CD4-positive, alpha-beta T cell treated with Interleukin-4 for 1 hour (primary cell): ENCODE results near the gene ATG4C.
"Not testable (repeated sequence)": the region's sequence is repeated elsewhere in the genome, so short reads cannot be mapped to it uniquely, and the experiment has no call there.

Experiments
- DNase-seq, 2 donors: peaks; one replicate each; pipeline ENCODE4 v3.0.0-alpha.2; 2020 to 2022

ATG4C gene

GRCh38 chr1:62778208-62778607 lies 5.7 kb upstream of the ATG4C start:
- DNase-seq = no peak

- DNase-seq = no peak
These were observed 1.9 kb upstream of the ATG4C start for GRCh38 chr1:62781841-62782543.

- not testable (repeated sequence) for DNase-seq
These were observed 1.3 kb upstream of the ATG4C start for GRCh38 chr1:62782544-62783212.

GRCh38 chr1:62784509-62785365 lies 805 bp downstream of the ATG4C start:
- DNase-seq = no peak

- no peak for DNase-seq
These were observed 6.8 kb downstream of the ATG4C start for GRCh38 chr1:62790716-62791115.

- peak in 1 of 2 donors; percentile 12 for DNase-seq
These were observed 10.1 kb downstream of the ATG4C start for GRCh38 chr1:62794053-62794452.

GRCh38 chr1:62796221-62796620 lies 12.3 kb downstream of the ATG4C start:
- DNase-seq = no peak

GRCh38 chr1:62799688-62800087 lies 15.8 kb downstream of the ATG4C start:
- DNase-seq = no peak

GRCh38 chr1:62800281-62800680 lies 16.3 kb downstream of the ATG4C start:
- DNase-seq = no peak

GRCh38 chr1:62800825-62801306 lies 16.9 kb downstream of the ATG4C start:
- DNase-seq = peak; percentile 23 to 54

GRCh38 chr1:62809788-62810187 lies 25.9 kb downstream of the ATG4C start:
- no peak for DNase-seq

GRCh38 chr1:62810420-62811274 lies 26.7 kb downstream of the ATG4C start:
- no peak for DNase-seq

GRCh38 chr1:62823556-62823955 lies 39.6 kb downstream of the ATG4C start:
- no peak for DNase-seq

- DNase-seq = no peak
These were observed 43.0 kb downstream of the ATG4C start for GRCh38 chr1:62826901-62827300.

GRCh38 chr1:62827786-62828185 lies 43.9 kb downstream of the ATG4C start:
- DNase-seq = not testable (repeated sequence)

- no peak for DNase-seq
These were observed 48.3 kb downstream of the ATG4C start for GRCh38 chr1:62832276-62832675.

GRCh38 chr1:62833529-62833928 lies 49.6 kb downstream of the ATG4C start:
- DNase-seq = no peak

GRCh38 chr1:62834400-62834961 lies 50.5 kb downstream of the ATG4C start:
- DNase-seq = no peak

GRCh38 chr1:62836856-62837540 lies 53.1 kb downstream of the ATG4C start:
- DNase-seq = no peak

GRCh38 chr1:62840555-62840954 lies 56.6 kb downstream of the ATG4C start:
- no peak for DNase-seq

- peak in 1 of 2 donors; percentile 57 for DNase-seq
These were observed 57.7 kb downstream of the ATG4C start for GRCh38 chr1:62841587-62842169.
